GM23338 (cell line): Measurements from ENCODE around the gene SLC16A7. TPM values are rescaled to one million over a fixed set of nuclear protein-coding genes. Genes with fewer than 3 reads are reported as not detected.

Experiments
- ATAC-seq: fragments of 200-7000 bp; cut with Tn5 transposase; 3 replicates; pipeline ENCODE4 v1.9.1; 2020
- DNase-seq: peaks from one replicate; pipeline ENCODE4 v3.0.0-alpha.2; 2015; ENCODE audit warnings: low spot score
- H2AFZ ChIP-seq: fragments of 200-600 bp; sonication (generic); 2 replicates; pipeline ENCODE4 v1.8.0; 2016; ENCODE audit warnings: antibody characterized with exemption, mild to moderate bottlenecking, moderate library complexity
- H3F3A ChIP-seq: fragments of 200-600 bp; sonication (generic); replicated peaks from 2 replicates; pipeline ENCODE4 v1.8.0; 2017; ENCODE audit warnings: antibody characterized with exemption, mixed run types, low read depth
- H3K27ac ChIP-seq: fragments of 200-600 bp; sonication (generic); 2 replicates; pipeline ENCODE4 v1.6.1; 2016; ENCODE audit warnings: low read depth
- H3K27me3 ChIP-seq: fragments of 200-600 bp; sonication (generic); 2 replicates; pipeline ENCODE4 v1.8.0; 2016; ENCODE audit warnings: mild to moderate bottlenecking, mixed run types, moderate library complexity; ENCODE audit not compliant: insufficient read depth
- H3K36me3 ChIP-seq: fragments of 200-600 bp; sonication (generic); 2 replicates; pipeline ENCODE4 v1.8.0; 2016; ENCODE audit warnings: mild to moderate bottlenecking; ENCODE audit not compliant: insufficient read depth
- H3K4me1 ChIP-seq: fragments of 200-600 bp; sonication (generic); 2 replicates; pipeline ENCODE4 v1.8.0; 2016; ENCODE audit warnings: mild to moderate bottlenecking, moderate library complexity; ENCODE audit not compliant: insufficient read depth
- H3K4me2 ChIP-seq: fragments of 200-600 bp; sonication (generic); 2 replicates; pipeline ENCODE4 v1.7.1; 2017; ENCODE audit warnings: mixed run types
- H3K4me3 ChIP-seq: fragments of 200-600 bp; sonication (generic); 2 replicates; pipeline ENCODE4 v1.6.1; 2016; ENCODE audit warnings: mixed run types
- H3K79me2 ChIP-seq: fragments of 200-600 bp; sonication (generic); replicated peaks from 2 replicates; pipeline ENCODE4 v1.8.0; 2017; ENCODE audit warnings: mild to moderate bottlenecking; ENCODE audit not compliant: insufficient read depth
- H3K9me2 ChIP-seq: fragments of 200-600 bp; sonication (generic); 2 replicates; pipeline ENCODE4 v1.8.0; 2017; ENCODE audit not compliant: insufficient read depth
- H4K20me1 ChIP-seq: fragments of 200-600 bp; sonication (generic); replicated peaks from 2 replicates; pipeline ENCODE4 v1.8.0; 2017; ENCODE audit warnings: mild to moderate bottlenecking; ENCODE audit not compliant: insufficient read depth
- H3K27ac Mint-ChIP-seq: 2 replicates; pipeline ENCODE4 v1.8.0; 2020; ENCODE audit warnings: inconsistent platforms, mild to moderate bottlenecking, moderate library complexity, mixed read lengths
- H3K27me3 Mint-ChIP-seq: 3 replicates; pipeline ENCODE4 v1.8.0; 2022; ENCODE audit warnings: low read depth, mild to moderate bottlenecking, moderate library complexity, mixed read lengths, inconsistent platforms; ENCODE audit not compliant: insufficient read depth, poor library complexity
- H3K36me3 Mint-ChIP-seq: 3 replicates; pipeline ENCODE4 v1.8.0; 2021; ENCODE audit warnings: low read depth, mild to moderate bottlenecking, inconsistent platforms, moderate library complexity, mixed read lengths
- H3K4me1 Mint-ChIP-seq: 3 replicates; pipeline ENCODE4 v1.8.0; 2020; ENCODE audit warnings: mild to moderate bottlenecking, inconsistent platforms, mixed read lengths
- H3K4me3 Mint-ChIP-seq: 3 replicates; pipeline ENCODE4 v1.8.0; 2021; ENCODE audit warnings: moderate library complexity, mild to moderate bottlenecking, inconsistent platforms, mixed read lengths
- H3K9me3 Mint-ChIP-seq: 3 replicates; pipeline ENCODE4 v1.8.0; 2020; ENCODE audit warnings: moderate library complexity, mild to moderate bottlenecking, inconsistent platforms, mixed read lengths
- CREB1 ChIP-seq: fragments of 250-450 bp; sonication (Bioruptor Pico); IDR thresholded peaks from 2 replicates; pipeline ENCODE4 v1.5.0; 2020; ENCODE audit warnings: low read depth, mild to moderate bottlenecking, moderate library complexity
- EZH2 ChIP-seq: fragments of 200-600 bp; sonication (generic); IDR thresholded peaks from one replicate; pipeline ENCODE4 v1.8.0; 2017; ENCODE audit warnings: antibody characterized with exemption, mild to moderate bottlenecking, low read depth; ENCODE audit not compliant: unreplicated experiment
- EZH2phosphoT487 ChIP-seq: fragments of 200-600 bp; sonication (generic); IDR thresholded peaks from one replicate; pipeline ENCODE4 v1.8.1; 2018; ENCODE audit warnings: antibody characterized with exemption; ENCODE audit not compliant: unreplicated experiment
- JUNB ChIP-seq: IDR thresholded peaks from one replicate; pipeline ENCODE4 v1.6.1; 2016; ENCODE audit warnings: antibody characterized with exemption; ENCODE audit not compliant: unreplicated experiment
- NANOG ChIP-seq: IDR thresholded peaks from 2 replicates; pipeline ENCODE4 v1.6.1; 2016; ENCODE audit warnings: antibody characterized with exemption, borderline replicate concordance
- POLR2AphosphoS5 ChIP-seq: IDR thresholded peaks from 2 replicates; pipeline ENCODE4 v1.6.1; 2016; ENCODE audit warnings: antibody characterized with exemption, low read depth
- STAT1 ChIP-seq: IDR thresholded peaks from one replicate; pipeline ENCODE4 v1.6.1; 2016; ENCODE audit warnings: antibody characterized with exemption; ENCODE audit not compliant: unreplicated experiment
- ZNF114 ChIP-seq: fragments of 250-450 bp; sonication (Bioruptor Pico); IDR thresholded peaks from 2 replicates; pipeline ENCODE4 v1.5.0; 2020; ENCODE audit warnings: mild to moderate bottlenecking, moderate library complexity
- ZNF331 ChIP-seq: fragments of 250-450 bp; sonication (Bioruptor Pico); IDR thresholded peaks from 2 replicates; pipeline ENCODE4 v1.5.0; 2020; ENCODE audit warnings: low read depth, mild to moderate bottlenecking, moderate library complexity
- polyA plus RNA-seq: library from polyadenylated mRNA; unstranded; fragments of >200 nt; fragmentation: Nextera tagmentation; extraction: Ambion mirVana; gene quantifications from 2 replicates; pipeline ENCODE4 v1.2.1, GENCODE V29; 2016
- total RNA-seq: library from RNA; depleted of rRNA; stranded (reverse); fragments of >200 nt; shearing (Covaris generic); gene quantifications from 2 replicates; pipeline ENCODE4 v1.2.3, GENCODE V29; 2014
- TF ChIP-seq, protein P1 (sequence below): fragments of 250-450 bp; sonication (Bioruptor Pico); IDR thresholded peaks from 2 replicates; pipeline ENCODE4 v1.5.0; 2020; ENCODE audit warnings: mild to moderate bottlenecking, moderate library complexity
- TF ChIP-seq, protein P2 (sequence below), 2 experiments: fragments of 200-600 bp in 1 of 2; sonication (generic) in 1 of 2; conservative IDR thresholded peaks; 2 replicates each; pipeline versions ENCODE4 v1.5.1 to v1.6.1; 2016 to 2017; ENCODE audit warnings: antibody characterized with exemption in 2 of 2, low read depth in 2 of 2, mild to moderate bottlenecking in 2 of 2, moderate library complexity in 1 of 2
- TF ChIP-seq, protein P3 (sequence below): IDR thresholded peaks from 2 replicates; pipeline ENCODE4 v1.6.1; 2016; ENCODE audit warnings: antibody characterized with exemption
- TF ChIP-seq, protein P4 (sequence below): IDR thresholded peaks from one replicate; pipeline ENCODE4 v1.6.1; 2018; ENCODE audit warnings: antibody characterized with exemption; ENCODE audit not compliant: unreplicated experiment

SLC16A7 gene
- total and polyA plus RNA-seq, 2 experiments from 2014 or later = 2.8 to 4.3 TPM

DNA sequence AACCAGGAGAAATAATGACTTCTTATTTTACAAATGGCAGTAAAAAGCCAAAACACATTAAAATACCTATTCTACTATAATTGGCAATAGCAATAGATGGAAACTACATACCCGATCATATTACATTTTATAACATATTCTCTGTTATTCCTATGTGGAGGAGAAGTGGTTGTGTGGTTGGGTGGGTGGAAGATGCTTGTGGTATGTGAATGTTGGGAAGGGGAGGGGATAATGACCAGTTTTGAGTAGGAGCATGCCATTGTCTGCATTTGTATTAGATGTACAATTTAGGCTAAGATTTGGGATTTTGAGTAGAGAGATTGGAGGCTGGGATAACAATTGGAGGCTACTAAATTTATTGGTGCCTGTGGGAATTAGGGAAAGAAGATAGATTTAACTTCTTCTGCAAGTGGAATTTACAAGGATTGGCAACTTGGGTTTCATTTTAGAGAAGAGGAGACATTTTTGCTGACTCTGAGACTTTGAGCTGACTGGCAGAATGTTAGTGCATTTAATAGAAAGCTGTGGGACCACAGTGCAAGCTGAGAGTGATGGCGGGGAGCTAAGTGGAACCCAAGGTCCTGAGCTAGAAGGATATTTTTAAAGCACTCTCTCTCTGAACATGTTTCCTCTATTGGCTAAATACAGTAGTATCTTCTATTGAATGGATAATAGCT lies 65.2 kb downstream of the SLC16A7 start:
- H3K9me3 Mint-ChIP-seq = peaks cover 4% of the 10 kb centered on the region; the same call in 1 of the 3 replicates
- no peaks in the 10 kb centered on the region; the same call in 2 of the 3 replicates for H3K4me1 Mint-ChIP-seq
- ATAC-seq (no peak), DNase-seq (no peak)
- Histone ChIP-seq H3K79me2 (no peaks in the 10 kb centered on the region), H3K4me3 (no peak overlapping the region), H2AFZ (no peak overlapping the region), H3K27ac (no peak overlapping the region), H3K4me1 (no peaks in the 10 kb centered on the region), H3F3A (no peaks in the 10 kb centered on the region), H4K20me1 (no peaks in the 10 kb centered on the region), H3K27me3 (no peaks in the 10 kb centered on the region), H3K4me2 (no peak overlapping the region), H3K36me3 (no peaks in the 10 kb centered on the region), H3K9me2 (no peaks in the 10 kb centered on the region)
- H3K27ac Mint-ChIP-seq = no peak overlapping the region
- 0 out of 3 replicates have a peak, but pooled peaks cover 3% of the 10 kb centered on the region for H3K36me3 Mint-ChIP-seq
- TF ChIP-seq JUNB = no peak
- TF ChIP-seq STAT1 = no peak
- TF ChIP-seq, protein P1, sequence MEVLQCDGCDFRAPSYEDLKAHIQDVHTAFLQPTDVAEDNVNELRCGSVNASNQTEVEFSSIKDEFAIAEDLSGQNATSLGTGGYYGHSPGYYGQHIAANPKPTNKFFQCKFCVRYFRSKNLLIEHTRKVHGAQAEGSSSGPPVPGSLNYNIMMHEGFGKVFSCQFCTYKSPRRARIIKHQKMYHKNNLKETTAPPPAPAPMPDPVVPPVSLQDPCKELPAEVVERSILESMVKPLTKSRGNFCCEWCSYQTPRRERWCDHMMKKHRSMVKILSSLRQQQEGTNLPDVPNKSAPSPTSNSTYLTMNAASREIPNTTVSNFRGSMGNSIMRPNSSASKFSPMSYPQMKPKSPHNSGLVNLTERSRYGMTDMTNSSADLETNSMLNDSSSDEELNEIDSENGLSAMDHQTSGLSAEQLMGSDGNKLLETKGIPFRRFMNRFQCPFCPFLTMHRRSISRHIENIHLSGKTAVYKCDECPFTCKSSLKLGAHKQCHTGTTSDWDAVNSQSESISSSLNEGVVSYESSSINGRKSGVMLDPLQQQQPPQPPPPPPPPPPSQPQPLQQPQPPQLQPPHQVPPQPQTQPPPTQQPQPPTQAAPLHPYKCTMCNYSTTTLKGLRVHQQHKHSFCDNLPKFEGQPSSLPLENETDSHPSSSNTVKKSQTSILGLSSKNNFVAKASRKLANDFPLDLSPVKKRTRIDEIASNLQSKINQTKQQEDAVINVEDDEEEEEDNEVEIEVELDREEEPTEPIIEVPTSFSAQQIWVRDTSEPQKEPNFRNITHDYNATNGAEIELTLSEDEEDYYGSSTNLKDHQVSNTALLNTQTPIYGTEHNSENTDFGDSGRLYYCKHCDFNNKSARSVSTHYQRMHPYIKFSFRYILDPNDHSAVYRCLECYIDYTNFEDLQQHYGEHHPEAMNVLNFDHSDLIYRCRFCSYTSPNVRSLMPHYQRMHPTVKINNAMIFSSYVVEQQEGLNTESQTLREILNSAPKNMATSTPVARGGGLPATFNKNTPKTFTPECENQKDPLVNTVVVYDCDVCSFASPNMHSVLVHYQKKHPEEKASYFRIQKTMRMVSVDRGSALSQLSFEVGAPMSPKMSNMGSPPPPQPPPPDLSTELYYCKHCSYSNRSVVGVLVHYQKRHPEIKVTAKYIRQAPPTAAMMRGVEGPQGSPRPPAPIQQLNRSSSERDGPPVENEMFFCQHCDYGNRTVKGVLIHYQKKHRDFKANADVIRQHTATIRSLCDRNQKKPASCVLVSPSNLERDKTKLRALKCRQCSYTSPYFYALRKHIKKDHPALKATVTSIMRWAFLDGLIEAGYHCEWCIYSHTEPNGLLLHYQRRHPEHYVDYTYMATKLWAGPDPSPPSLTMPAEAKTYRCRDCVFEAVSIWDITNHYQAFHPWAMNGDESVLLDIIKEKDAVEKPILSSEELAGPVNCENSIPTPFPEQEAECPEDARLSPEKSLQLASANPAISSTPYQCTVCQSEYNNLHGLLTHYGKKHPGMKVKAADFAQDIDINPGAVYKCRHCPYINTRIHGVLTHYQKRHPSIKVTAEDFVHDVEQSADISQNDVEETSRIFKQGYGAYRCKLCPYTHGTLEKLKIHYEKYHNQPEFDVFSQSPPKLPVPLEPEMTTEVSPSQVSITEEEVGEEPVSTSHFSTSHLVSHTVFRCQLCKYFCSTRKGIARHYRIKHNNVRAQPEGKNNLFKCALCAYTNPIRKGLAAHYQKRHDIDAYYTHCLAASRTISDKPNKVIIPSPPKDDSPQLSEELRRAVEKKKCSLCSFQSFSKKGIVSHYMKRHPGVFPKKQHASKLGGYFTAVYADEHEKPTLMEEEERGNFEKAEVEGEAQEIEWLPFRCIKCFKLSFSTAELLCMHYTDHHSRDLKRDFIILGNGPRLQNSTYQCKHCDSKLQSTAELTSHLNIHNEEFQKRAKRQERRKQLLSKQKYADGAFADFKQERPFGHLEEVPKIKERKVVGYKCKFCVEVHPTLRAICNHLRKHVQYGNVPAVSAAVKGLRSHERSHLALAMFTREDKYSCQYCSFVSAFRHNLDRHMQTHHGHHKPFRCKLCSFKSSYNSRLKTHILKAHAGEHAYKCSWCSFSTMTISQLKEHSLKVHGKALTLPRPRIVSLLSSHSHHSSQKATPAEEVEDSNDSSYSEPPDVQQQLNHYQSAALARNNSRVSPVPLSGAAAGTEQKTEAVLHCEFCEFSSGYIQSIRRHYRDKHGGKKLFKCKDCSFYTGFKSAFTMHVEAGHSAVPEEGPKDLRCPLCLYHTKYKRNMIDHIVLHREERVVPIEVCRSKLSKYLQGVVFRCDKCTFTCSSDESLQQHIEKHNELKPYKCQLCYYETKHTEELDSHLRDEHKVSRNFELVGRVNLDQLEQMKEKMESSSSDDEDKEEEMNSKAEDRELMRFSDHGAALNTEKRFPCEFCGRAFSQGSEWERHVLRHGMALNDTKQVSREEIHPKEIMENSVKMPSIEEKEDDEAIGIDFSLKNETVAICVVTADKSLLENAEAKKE (CRISPR knock-in tag) = no peak
- no peak for TF ChIP-seq EZH2phosphoT487
- TF ChIP-seq ZNF331 (CRISPR knock-in tag) = no peak
- TF ChIP-seq CREB1 (CRISPR knock-in tag) = no peak
- TF ChIP-seq, protein P2, sequence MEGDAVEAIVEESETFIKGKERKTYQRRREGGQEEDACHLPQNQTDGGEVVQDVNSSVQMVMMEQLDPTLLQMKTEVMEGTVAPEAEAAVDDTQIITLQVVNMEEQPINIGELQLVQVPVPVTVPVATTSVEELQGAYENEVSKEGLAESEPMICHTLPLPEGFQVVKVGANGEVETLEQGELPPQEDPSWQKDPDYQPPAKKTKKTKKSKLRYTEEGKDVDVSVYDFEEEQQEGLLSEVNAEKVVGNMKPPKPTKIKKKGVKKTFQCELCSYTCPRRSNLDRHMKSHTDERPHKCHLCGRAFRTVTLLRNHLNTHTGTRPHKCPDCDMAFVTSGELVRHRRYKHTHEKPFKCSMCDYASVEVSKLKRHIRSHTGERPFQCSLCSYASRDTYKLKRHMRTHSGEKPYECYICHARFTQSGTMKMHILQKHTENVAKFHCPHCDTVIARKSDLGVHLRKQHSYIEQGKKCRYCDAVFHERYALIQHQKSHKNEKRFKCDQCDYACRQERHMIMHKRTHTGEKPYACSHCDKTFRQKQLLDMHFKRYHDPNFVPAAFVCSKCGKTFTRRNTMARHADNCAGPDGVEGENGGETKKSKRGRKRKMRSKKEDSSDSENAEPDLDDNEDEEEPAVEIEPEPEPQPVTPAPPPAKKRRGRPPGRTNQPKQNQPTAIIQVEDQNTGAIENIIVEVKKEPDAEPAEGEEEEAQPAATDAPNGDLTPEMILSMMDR (conservative IDR thresholded peaks at IDR 0.05; ENCODE audit: low read depth in 2 of 2) = no peak
- no peak for TF ChIP-seq EZH2
- TF ChIP-seq, protein P3, sequence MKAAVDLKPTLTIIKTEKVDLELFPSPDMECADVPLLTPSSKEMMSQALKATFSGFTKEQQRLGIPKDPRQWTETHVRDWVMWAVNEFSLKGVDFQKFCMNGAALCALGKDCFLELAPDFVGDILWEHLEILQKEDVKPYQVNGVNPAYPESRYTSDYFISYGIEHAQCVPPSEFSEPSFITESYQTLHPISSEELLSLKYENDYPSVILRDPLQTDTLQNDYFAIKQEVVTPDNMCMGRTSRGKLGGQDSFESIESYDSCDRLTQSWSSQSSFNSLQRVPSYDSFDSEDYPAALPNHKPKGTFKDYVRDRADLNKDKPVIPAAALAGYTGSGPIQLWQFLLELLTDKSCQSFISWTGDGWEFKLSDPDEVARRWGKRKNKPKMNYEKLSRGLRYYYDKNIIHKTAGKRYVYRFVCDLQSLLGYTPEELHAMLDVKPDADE = no peak
- TF ChIP-seq POLR2AphosphoS5 = no peak
- no peak for TF ChIP-seq NANOG
- TF ChIP-seq ZNF114 (CRISPR knock-in tag) = no peak
- TF ChIP-seq, protein P4, sequence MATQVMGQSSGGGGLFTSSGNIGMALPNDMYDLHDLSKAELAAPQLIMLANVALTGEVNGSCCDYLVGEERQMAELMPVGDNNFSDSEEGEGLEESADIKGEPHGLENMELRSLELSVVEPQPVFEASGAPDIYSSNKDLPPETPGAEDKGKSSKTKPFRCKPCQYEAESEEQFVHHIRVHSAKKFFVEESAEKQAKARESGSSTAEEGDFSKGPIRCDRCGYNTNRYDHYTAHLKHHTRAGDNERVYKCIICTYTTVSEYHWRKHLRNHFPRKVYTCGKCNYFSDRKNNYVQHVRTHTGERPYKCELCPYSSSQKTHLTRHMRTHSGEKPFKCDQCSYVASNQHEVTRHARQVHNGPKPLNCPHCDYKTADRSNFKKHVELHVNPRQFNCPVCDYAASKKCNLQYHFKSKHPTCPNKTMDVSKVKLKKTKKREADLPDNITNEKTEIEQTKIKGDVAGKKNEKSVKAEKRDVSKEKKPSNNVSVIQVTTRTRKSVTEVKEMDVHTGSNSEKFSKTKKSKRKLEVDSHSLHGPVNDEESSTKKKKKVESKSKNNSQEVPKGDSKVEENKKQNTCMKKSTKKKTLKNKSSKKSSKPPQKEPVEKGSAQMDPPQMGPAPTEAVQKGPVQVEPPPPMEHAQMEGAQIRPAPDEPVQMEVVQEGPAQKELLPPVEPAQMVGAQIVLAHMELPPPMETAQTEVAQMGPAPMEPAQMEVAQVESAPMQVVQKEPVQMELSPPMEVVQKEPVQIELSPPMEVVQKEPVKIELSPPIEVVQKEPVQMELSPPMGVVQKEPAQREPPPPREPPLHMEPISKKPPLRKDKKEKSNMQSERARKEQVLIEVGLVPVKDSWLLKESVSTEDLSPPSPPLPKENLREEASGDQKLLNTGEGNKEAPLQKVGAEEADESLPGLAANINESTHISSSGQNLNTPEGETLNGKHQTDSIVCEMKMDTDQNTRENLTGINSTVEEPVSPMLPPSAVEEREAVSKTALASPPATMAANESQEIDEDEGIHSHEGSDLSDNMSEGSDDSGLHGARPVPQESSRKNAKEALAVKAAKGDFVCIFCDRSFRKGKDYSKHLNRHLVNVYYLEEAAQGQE = no peak
- H3K27me3 Mint-ChIP-seq = no peaks in the 10 kb centered on the region
- H3K4me3 Mint-ChIP-seq = no peak overlapping the region
